ENCODE measurements around the gene ARHGAP26.

ARHGAP26 gene

GRCh38 chr5:143205883-143206195 is 435.7 kb downstream of the ARHGAP26 start:
- peaks cover 0 to 24% (median 10%) of the 10 kb centered on the region in 4 donors for H3K4me1 ChIP-seq
- no peak for TF ChIP-seq CTCF (IDR thresholded peaks at IDR 0.05)
- no peaks in the 10 kb centered on the region for H3K27me3 ChIP-seq
- no peak for DNase-seq
- H3K9me3 ChIP-seq: no peaks in the 10 kb centered on the region
- no peak overlapping the region for H3K4me3 ChIP-seq
- H3K36me3 ChIP-seq: no peaks in the 10 kb centered on the region
- intact Hi-C loops (cut with DNase I; ENCODE audit: low total_unique reads): no loop called here
- no peak overlapping the region for H3K27ac ChIP-seq

- peaks cover 0 to 20% (median 10%) of the 10 kb centered on the region in 4 donors for H3K4me1 ChIP-seq
- H3K27me3 ChIP-seq: no peaks in the 10 kb centered on the region
- DNase-seq: no peak
- H3K36me3 ChIP-seq: no peaks in the 10 kb centered on the region
- no peaks in the 10 kb centered on the region for H3K9me3 ChIP-seq
- intact Hi-C loops (cut with DNase I; ENCODE audit: low total_unique reads): no loop called here
- no peak for TF ChIP-seq CTCF (IDR thresholded peaks at IDR 0.05)
- no peak overlapping the region for H3K4me3 ChIP-seq
- no peak overlapping the region for H3K27ac ChIP-seq
Observed at GRCh38 chr5:143206196-143207053, 436.2 kb downstream of the ARHGAP26 start.

GRCh38 chr5:143207058-143207457 is 436.9 kb downstream of the ARHGAP26 start:
- no peak overlapping the region for H3K4me3 ChIP-seq
- no peaks in the 10 kb centered on the region for H3K9me3 ChIP-seq
- H3K27me3 ChIP-seq: no peaks in the 10 kb centered on the region
- no peaks in the 10 kb centered on the region for H3K36me3 ChIP-seq
- TF ChIP-seq CTCF (IDR thresholded peaks at IDR 0.05): no peak
- no peak overlapping the region for H3K27ac ChIP-seq
- intact Hi-C loops (cut with DNase I; ENCODE audit: low total_unique reads): no loop called here
- DNase-seq: no peak
- H3K4me1 ChIP-seq: peaks cover 0 to 20% (median 10%) of the 10 kb centered on the region in 4 donors

DNA sequence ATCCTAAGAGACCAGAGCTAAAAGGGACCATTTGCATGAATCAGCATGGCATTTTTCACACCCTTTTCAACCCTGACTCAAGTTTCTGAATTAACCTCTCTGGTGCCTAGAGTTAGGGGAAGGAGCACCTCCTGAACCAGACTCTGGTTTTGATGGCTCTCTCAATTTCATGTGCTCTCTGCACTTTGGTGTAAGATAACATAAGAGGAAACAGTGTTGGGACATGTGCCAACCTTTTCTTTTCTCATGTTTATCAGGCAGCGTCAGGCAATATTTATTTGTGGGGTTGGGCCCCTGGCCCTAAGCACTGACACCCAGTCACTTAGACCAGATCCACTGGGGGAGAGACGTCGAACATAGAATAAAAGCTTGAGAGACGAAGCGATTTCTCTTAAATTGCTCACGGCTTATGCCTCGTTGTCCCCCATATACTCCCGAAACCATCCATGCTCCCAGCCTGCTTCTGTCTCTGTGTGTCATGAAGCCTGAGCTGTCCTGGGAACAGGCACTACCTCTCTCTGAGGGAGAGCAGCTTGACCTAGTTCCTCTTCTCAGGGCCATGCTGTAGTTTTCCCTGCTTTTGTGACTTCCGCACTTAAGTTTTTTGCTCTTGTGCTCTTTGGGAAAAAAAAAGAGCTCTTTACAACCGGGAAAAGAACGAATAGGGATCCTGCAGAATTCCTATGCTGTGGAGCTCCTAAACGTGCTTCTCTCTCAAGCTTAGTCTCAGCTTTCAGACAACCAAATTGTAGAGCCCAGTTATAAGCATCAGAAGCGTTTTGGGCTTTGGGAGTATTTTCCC is 437.6 kb downstream of the ARHGAP26 start:
- no peak for DNase-seq
- no peak overlapping the region for H3K27ac ChIP-seq
- intact Hi-C loops (cut with DNase I; ENCODE audit: low total_unique reads): no loop called here

DNA sequence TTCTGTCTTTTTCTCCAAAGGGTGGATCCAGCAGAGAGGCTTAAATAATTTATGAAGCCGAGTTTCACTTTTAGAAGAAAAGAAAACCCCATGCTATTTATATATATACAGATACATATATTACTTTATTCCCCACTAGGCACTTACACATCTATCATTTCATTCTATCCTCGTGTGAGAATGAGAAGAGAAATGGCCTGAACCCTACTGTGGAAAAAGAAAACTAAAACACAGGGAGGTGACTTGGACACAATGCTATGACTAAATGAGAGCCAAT is 438.1 kb downstream of the ARHGAP26 start:
- DNase-seq: no peak
- H3K36me3 ChIP-seq: no peaks in the 10 kb centered on the region
- H3K27me3 ChIP-seq: no peaks in the 10 kb centered on the region
- H3K27ac ChIP-seq: no peak overlapping the region
- peaks cover 0 to 24% (median 11%) of the 10 kb centered on the region in 4 donors for H3K4me1 ChIP-seq
- intact Hi-C loops (cut with DNase I; ENCODE audit: low total_unique reads): no loop called here
- H3K9me3 ChIP-seq: no peaks in the 10 kb centered on the region
- no peak for TF ChIP-seq CTCF (IDR thresholded peaks at IDR 0.05)
- no peak overlapping the region for H3K4me3 ChIP-seq

More for the DNA sequence above, 437.6 kb downstream of the ARHGAP26 start:
- H3K4me1 ChIP-seq: peaks cover 0 to 20% (median 10%) of the 10 kb centered on the region in 4 donors
- H3K27me3 ChIP-seq: no peaks in the 10 kb centered on the region
- no peak overlapping the region for H3K4me3 ChIP-seq
- no peaks in the 10 kb centered on the region for H3K36me3 ChIP-seq
- no peaks in the 10 kb centered on the region for H3K9me3 ChIP-seq
- TF ChIP-seq CTCF (IDR thresholded peaks at IDR 0.05): no peak
